ENCODE measurements around the gene PRUNE1. TPM values are rescaled to one million over a fixed set of nuclear protein-coding genes. Genes with fewer than 3 reads are reported as not detected.

PRUNE1 gene
- total and polyA plus RNA-seq, 11 donors: 15.1 to 65.3 (median 39.8) TPM

- ATAC-seq (peak; percentile 29 to 57 (median 50)), DNase-seq (peak in 2 of 5 donors; percentile 54 to 59)
- Histone ChIP-seq H3K36me3 (peaks cover 0 to 17% (median 3%) of the 10 kb centered on the region in 9 donors), H3K4me3 (peak overlapping the region in 1 of 12 donors; percentile 11), H3K4me1 (peaks cover 0 to 64% (median 41%) of the 10 kb centered on the region in 12 donors), H3K27me3 (no peaks in the 10 kb centered on the region), H3K9me3 (no peaks in the 10 kb centered on the region), H3K27ac (peak overlapping the region; percentile 57 to 97 (median 84))
- intact Hi-C loops (cut with DNase I): no loop called here
- WGBS, 4 donors: 81 to 86% (median 83%) methylated on average over 14 of the region's 14 CpGs
- TF ChIP-seq CTCF (IDR thresholded peaks at IDR 0.05) (no peak), POLR2A (IDR thresholded peaks at IDR 0.05) (no peak)
Measured at GRCh38 chr1:151012684-151013471, 4.6 kb downstream of the PRUNE1 start.

GRCh38 chr1:151013518-151013917 is 5.3 kb downstream of the PRUNE1 start:
- H3K27me3 ChIP-seq: no peaks in the 10 kb centered on the region
- WGBS, 4 donors: 21 to 54% (median 37%) methylated on average over 2 of the region's 2 CpGs
- intact Hi-C loops (cut with DNase I): no loop called here
- peak overlapping the region in 1 of 12 donors; percentile 11 for H3K4me3 ChIP-seq
- ATAC-seq: peak; percentile 79 to 86 (median 80)
- H3K36me3 ChIP-seq: peaks cover 0 to 23% (median 10%) of the 10 kb centered on the region in 9 donors
- H3K9me3 ChIP-seq: no peaks in the 10 kb centered on the region
- peak in 4 of 5 donors; percentile 52 to 65 (median 63) for DNase-seq
- H3K4me1 ChIP-seq: peaks cover 0 to 62% (median 39%) of the 10 kb centered on the region in 12 donors
- TF ChIP-seq CTCF (IDR thresholded peaks at IDR 0.05): peak in 3 of 12 donors; percentile 11 to 17 (median 13)
- TF ChIP-seq POLR2A (IDR thresholded peaks at IDR 0.05): peak in 1 of 2 donors; percentile 43
- H3K27ac ChIP-seq: peak overlapping the region; percentile 57 to 97 (median 84)

GRCh38 chr1:151024540-151025146 is 16.4 kb downstream of the PRUNE1 start:
- no peaks in the 10 kb centered on the region for H3K9me3 ChIP-seq
- ATAC-seq (peak; percentile 88 to 95 (median 90)), DNase-seq (peak; percentile 85 to 90 (median 87))
- TF ChIP-seq CTCF (IDR thresholded peaks at IDR 0.05): peak; percentile 63 to 84 (median 77)
- TF ChIP-seq POLR2A (IDR thresholded peaks at IDR 0.05): no peak
- intact Hi-C loops (cut with DNase I): loop anchor here in 8 of 10 donors (1.0 to 10.0 kb wide), 6 partner anchors 24 to 133 kb away; partner anchors contain the start of genes TNFAIP8L2 (in 7 of the 8), CDC42SE1 (in 3 of the 8), GABPB2 (in 1 of the 8) and SEMA6C (in 1 of the 8)
- no peak overlapping the region for H3K4me3 ChIP-seq
- H3K36me3 ChIP-seq: peaks cover 0 to 78% (median 52%) of the 10 kb centered on the region in 9 donors
- peaks cover 0 to 30% (median 8%) of the 10 kb centered on the region in 12 donors for H3K4me1 ChIP-seq
- H3K27ac ChIP-seq: peak overlapping the region; percentile 37 to 87 (median 79)
- 17 to 27% (median 21%) methylated on average over 6 of the region's 6 CpGs for WGBS, 4 donors
- H3K27me3 ChIP-seq: no peaks in the 10 kb centered on the region

GRCh38 chr1:151026460-151026859 is 18.2 kb downstream of the PRUNE1 start:
- no peak overlapping the region for H3K4me3 ChIP-seq
- no peaks in the 10 kb centered on the region for H3K27me3 ChIP-seq
- H3K9me3 ChIP-seq: no peaks in the 10 kb centered on the region
- intact Hi-C loops (cut with DNase I): loop anchor here in 5 of 10 donors (5.0 to 10.0 kb wide), 3 partner anchors 118 to 131 kb away; partner anchors contain the start of genes TNFAIP8L2 (in 4 of the 5) and SEMA6C (in 1 of the 5)
- no peak for TF ChIP-seq POLR2A (IDR thresholded peaks at IDR 0.05)
- TF ChIP-seq CTCF (IDR thresholded peaks at IDR 0.05): no peak
- no peak for DNase-seq
- ATAC-seq: no peak
- peaks cover 0 to 30% (median 8%) of the 10 kb centered on the region in 12 donors for H3K4me1 ChIP-seq
- no peak overlapping the region for H3K27ac ChIP-seq
- peaks cover 0 to 78% (median 55%) of the 10 kb centered on the region in 9 donors for H3K36me3 ChIP-seq
